GM23338 (cell line): ENCODE data around the gene THY1. TPM values are rescaled to one million over a fixed set of nuclear protein-coding genes. Genes with fewer than 3 reads are reported as not detected.

ENCODE experiments used
- ATAC-seq: fragments of 200-7000 bp; cut with Tn5 transposase; 3 replicates; pipeline ENCODE4 v1.9.1; 2020
- DNase-seq: peaks from one replicate; pipeline ENCODE4 v3.0.0-alpha.2; 2015; ENCODE audit warnings: low spot score
- H2AFZ ChIP-seq: fragments of 200-600 bp; sonication (generic); 2 replicates; pipeline ENCODE4 v1.8.0; 2016; ENCODE audit warnings: antibody characterized with exemption, mild to moderate bottlenecking, moderate library complexity
- H3F3A ChIP-seq: fragments of 200-600 bp; sonication (generic); replicated peaks from 2 replicates; pipeline ENCODE4 v1.8.0; 2017; ENCODE audit warnings: antibody characterized with exemption, mixed run types, low read depth
- H3K27ac ChIP-seq: fragments of 200-600 bp; sonication (generic); 2 replicates; pipeline ENCODE4 v1.6.1; 2016; ENCODE audit warnings: low read depth
- H3K27me3 ChIP-seq: fragments of 200-600 bp; sonication (generic); 2 replicates; pipeline ENCODE4 v1.8.0; 2016; ENCODE audit warnings: mild to moderate bottlenecking, mixed run types, moderate library complexity; ENCODE audit not compliant: insufficient read depth
- H3K36me3 ChIP-seq: fragments of 200-600 bp; sonication (generic); 2 replicates; pipeline ENCODE4 v1.8.0; 2016; ENCODE audit warnings: mild to moderate bottlenecking; ENCODE audit not compliant: insufficient read depth
- H3K4me1 ChIP-seq: fragments of 200-600 bp; sonication (generic); 2 replicates; pipeline ENCODE4 v1.8.0; 2016; ENCODE audit warnings: mild to moderate bottlenecking, moderate library complexity; ENCODE audit not compliant: insufficient read depth
- H3K4me2 ChIP-seq: fragments of 200-600 bp; sonication (generic); 2 replicates; pipeline ENCODE4 v1.7.1; 2017; ENCODE audit warnings: mixed run types
- H3K4me3 ChIP-seq: fragments of 200-600 bp; sonication (generic); 2 replicates; pipeline ENCODE4 v1.6.1; 2016; ENCODE audit warnings: mixed run types
- H3K79me2 ChIP-seq: fragments of 200-600 bp; sonication (generic); replicated peaks from 2 replicates; pipeline ENCODE4 v1.8.0; 2017; ENCODE audit warnings: mild to moderate bottlenecking; ENCODE audit not compliant: insufficient read depth
- H3K9me2 ChIP-seq: fragments of 200-600 bp; sonication (generic); 2 replicates; pipeline ENCODE4 v1.8.0; 2017; ENCODE audit not compliant: insufficient read depth
- H4K20me1 ChIP-seq: fragments of 200-600 bp; sonication (generic); replicated peaks from 2 replicates; pipeline ENCODE4 v1.8.0; 2017; ENCODE audit warnings: mild to moderate bottlenecking; ENCODE audit not compliant: insufficient read depth
- H3K27ac Mint-ChIP-seq: 2 replicates; pipeline ENCODE4 v1.8.0; 2020; ENCODE audit warnings: inconsistent platforms, mild to moderate bottlenecking, moderate library complexity, mixed read lengths
- H3K27me3 Mint-ChIP-seq: 3 replicates; pipeline ENCODE4 v1.8.0; 2022; ENCODE audit warnings: low read depth, mild to moderate bottlenecking, moderate library complexity, mixed read lengths, inconsistent platforms; ENCODE audit not compliant: insufficient read depth, poor library complexity
- H3K36me3 Mint-ChIP-seq: 3 replicates; pipeline ENCODE4 v1.8.0; 2021; ENCODE audit warnings: low read depth, mild to moderate bottlenecking, inconsistent platforms, moderate library complexity, mixed read lengths
- H3K4me1 Mint-ChIP-seq: 3 replicates; pipeline ENCODE4 v1.8.0; 2020; ENCODE audit warnings: mild to moderate bottlenecking, inconsistent platforms, mixed read lengths
- H3K4me3 Mint-ChIP-seq: 3 replicates; pipeline ENCODE4 v1.8.0; 2021; ENCODE audit warnings: moderate library complexity, mild to moderate bottlenecking, inconsistent platforms, mixed read lengths
- H3K9me3 Mint-ChIP-seq: 3 replicates; pipeline ENCODE4 v1.8.0; 2020; ENCODE audit warnings: moderate library complexity, mild to moderate bottlenecking, inconsistent platforms, mixed read lengths
- EZH2 ChIP-seq: fragments of 200-600 bp; sonication (generic); IDR thresholded peaks from one replicate; pipeline ENCODE4 v1.8.0; 2017; ENCODE audit warnings: antibody characterized with exemption, mild to moderate bottlenecking, low read depth; ENCODE audit not compliant: unreplicated experiment
- EZH2phosphoT487 ChIP-seq: fragments of 200-600 bp; sonication (generic); IDR thresholded peaks from one replicate; pipeline ENCODE4 v1.8.1; 2018; ENCODE audit warnings: antibody characterized with exemption; ENCODE audit not compliant: unreplicated experiment
- JUNB ChIP-seq: IDR thresholded peaks from one replicate; pipeline ENCODE4 v1.6.1; 2016; ENCODE audit warnings: antibody characterized with exemption; ENCODE audit not compliant: unreplicated experiment
- NANOG ChIP-seq: IDR thresholded peaks from 2 replicates; pipeline ENCODE4 v1.6.1; 2016; ENCODE audit warnings: antibody characterized with exemption, borderline replicate concordance
- POLR2AphosphoS5 ChIP-seq: IDR thresholded peaks from 2 replicates; pipeline ENCODE4 v1.6.1; 2016; ENCODE audit warnings: antibody characterized with exemption, low read depth
- STAT1 ChIP-seq: IDR thresholded peaks from one replicate; pipeline ENCODE4 v1.6.1; 2016; ENCODE audit warnings: antibody characterized with exemption; ENCODE audit not compliant: unreplicated experiment
- ZNF331 ChIP-seq: fragments of 250-450 bp; sonication (Bioruptor Pico); IDR thresholded peaks from 2 replicates; pipeline ENCODE4 v1.5.0; 2020; ENCODE audit warnings: low read depth, mild to moderate bottlenecking, moderate library complexity
- polyA plus RNA-seq: library from polyadenylated mRNA; unstranded; fragments of >200 nt; fragmentation: Nextera tagmentation; extraction: Ambion mirVana; gene quantifications from 2 replicates; pipeline ENCODE4 v1.2.1, GENCODE V29; 2016
- total RNA-seq: library from RNA; depleted of rRNA; stranded (reverse); fragments of >200 nt; shearing (Covaris generic); gene quantifications from 2 replicates; pipeline ENCODE4 v1.2.3, GENCODE V29; 2014
- TF ChIP-seq, protein P1 (sequence below): IDR thresholded peaks from 2 replicates; pipeline ENCODE4 v1.6.1; 2016; ENCODE audit warnings: antibody characterized with exemption
- TF ChIP-seq, protein P2 (sequence below), 2 experiments: fragments of 200-600 bp in 1 of 2; sonication (generic) in 1 of 2; conservative IDR thresholded peaks; 2 replicates each; pipeline versions ENCODE4 v1.5.1 to v1.6.1; 2016 to 2017; ENCODE audit warnings: antibody characterized with exemption in 2 of 2, low read depth in 2 of 2, mild to moderate bottlenecking in 2 of 2, moderate library complexity in 1 of 2
- TF ChIP-seq, protein P3 (sequence below): fragments of 250-450 bp; sonication (Bioruptor Pico); IDR thresholded peaks from 2 replicates; pipeline ENCODE4 v1.5.0; 2020; ENCODE audit warnings: mild to moderate bottlenecking, moderate library complexity

THY1 gene
- total and polyA plus RNA-seq, 2 experiments from 2014 or later: 490 to 597 TPM

DNA sequence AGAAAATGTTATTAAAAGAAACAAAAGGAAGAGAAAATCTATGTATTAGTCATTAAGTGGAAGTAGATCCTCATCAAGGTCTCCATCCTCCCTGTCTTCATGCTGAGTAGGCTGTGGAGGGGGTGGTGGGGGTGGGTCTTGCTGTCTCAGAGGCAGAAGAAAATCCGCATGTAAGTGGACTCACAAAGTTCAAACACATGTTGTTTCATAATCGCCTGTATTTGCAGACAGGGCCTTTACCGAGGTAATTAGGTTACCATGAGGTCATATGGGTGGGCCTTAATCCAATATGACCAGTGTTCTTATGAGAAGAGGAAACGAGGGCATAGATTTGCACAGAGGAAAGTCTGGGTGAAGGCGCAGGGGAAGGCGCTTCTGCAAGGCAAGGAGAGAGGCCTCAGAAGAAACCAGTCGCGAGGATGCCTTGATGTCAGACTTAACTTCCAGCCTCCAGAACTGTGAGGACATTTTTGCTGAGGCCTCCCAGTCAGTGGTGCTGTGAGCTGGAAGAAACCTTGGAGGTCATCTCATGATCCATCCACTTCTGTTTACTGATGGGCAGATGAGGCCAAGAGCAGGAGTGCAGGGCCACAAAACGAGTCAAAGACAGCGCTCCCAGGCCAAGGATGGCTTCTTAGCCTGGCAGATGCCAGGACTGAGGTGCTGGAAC is 49.3 kb upstream of the THY1 start:
- no peaks in the 10 kb centered on the region; the same call in 1 of the 2 replicates for H3K4me1 ChIP-seq
- H3K27ac ChIP-seq: no peak overlapping the region
- H3K9me2 ChIP-seq: no peaks in the 10 kb centered on the region
- H3K4me3 ChIP-seq: no peak overlapping the region
- TF ChIP-seq EZH2: no peak
- TF ChIP-seq NANOG: no peak
- TF ChIP-seq POLR2AphosphoS5: no peak
- TF ChIP-seq, protein P1, sequence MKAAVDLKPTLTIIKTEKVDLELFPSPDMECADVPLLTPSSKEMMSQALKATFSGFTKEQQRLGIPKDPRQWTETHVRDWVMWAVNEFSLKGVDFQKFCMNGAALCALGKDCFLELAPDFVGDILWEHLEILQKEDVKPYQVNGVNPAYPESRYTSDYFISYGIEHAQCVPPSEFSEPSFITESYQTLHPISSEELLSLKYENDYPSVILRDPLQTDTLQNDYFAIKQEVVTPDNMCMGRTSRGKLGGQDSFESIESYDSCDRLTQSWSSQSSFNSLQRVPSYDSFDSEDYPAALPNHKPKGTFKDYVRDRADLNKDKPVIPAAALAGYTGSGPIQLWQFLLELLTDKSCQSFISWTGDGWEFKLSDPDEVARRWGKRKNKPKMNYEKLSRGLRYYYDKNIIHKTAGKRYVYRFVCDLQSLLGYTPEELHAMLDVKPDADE: no peak
- TF ChIP-seq, protein P2, sequence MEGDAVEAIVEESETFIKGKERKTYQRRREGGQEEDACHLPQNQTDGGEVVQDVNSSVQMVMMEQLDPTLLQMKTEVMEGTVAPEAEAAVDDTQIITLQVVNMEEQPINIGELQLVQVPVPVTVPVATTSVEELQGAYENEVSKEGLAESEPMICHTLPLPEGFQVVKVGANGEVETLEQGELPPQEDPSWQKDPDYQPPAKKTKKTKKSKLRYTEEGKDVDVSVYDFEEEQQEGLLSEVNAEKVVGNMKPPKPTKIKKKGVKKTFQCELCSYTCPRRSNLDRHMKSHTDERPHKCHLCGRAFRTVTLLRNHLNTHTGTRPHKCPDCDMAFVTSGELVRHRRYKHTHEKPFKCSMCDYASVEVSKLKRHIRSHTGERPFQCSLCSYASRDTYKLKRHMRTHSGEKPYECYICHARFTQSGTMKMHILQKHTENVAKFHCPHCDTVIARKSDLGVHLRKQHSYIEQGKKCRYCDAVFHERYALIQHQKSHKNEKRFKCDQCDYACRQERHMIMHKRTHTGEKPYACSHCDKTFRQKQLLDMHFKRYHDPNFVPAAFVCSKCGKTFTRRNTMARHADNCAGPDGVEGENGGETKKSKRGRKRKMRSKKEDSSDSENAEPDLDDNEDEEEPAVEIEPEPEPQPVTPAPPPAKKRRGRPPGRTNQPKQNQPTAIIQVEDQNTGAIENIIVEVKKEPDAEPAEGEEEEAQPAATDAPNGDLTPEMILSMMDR (conservative IDR thresholded peaks at IDR 0.05; ENCODE audit: low read depth in 2 of 2): no peak
- Mint-ChIP-seq H3K4me3 (no peak overlapping the region), H3K27ac (no peak overlapping the region), H3K27me3 (peaks cover 10% of the 10 kb centered on the region), H3K9me3 (no peaks in the 10 kb centered on the region), H3K36me3 (no peaks in the 10 kb centered on the region), H3K4me1 (peaks cover 17% of the 10 kb centered on the region)
- no peaks in the 10 kb centered on the region for H3K36me3 ChIP-seq
- H2AFZ ChIP-seq: no peak overlapping the region
- no peaks in the 10 kb centered on the region for H3K79me2 ChIP-seq
- no peaks in the 10 kb centered on the region for H4K20me1 ChIP-seq
- H3K27me3 ChIP-seq: no peaks in the 10 kb centered on the region
- no peaks in the 10 kb centered on the region for H3F3A ChIP-seq
- H3K4me2 ChIP-seq: no peak overlapping the region
- ATAC-seq (no peak), DNase-seq (no peak)

DNA sequence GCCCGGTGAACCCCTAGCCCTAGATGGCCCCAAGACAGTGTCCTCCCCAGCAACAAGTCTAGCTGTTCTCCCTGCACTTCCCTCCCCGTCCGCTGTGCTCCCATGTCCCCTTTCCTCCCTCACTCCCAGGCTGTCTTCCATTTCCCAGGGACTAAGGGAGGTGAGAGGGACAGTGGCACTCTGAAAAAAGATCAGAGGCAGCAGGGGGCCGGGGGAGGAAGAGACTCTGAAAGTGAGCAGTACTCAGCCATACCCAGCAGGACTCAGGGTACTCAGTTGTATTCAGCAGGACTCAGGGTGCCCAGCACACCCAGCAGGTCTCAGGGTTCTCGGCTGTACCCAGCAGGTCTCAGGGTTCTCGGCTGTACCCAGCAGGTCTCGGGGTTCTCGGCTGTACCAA is 48.4 kb upstream of the THY1 start:
- H3F3A ChIP-seq: no peaks in the 10 kb centered on the region
- H3K27ac Mint-ChIP-seq: no peak overlapping the region
- H3K4me3 Mint-ChIP-seq: no peak overlapping the region
- H3K9me3 Mint-ChIP-seq: no peaks in the 10 kb centered on the region
- no peak overlapping the region for H3K4me2 ChIP-seq
- H2AFZ ChIP-seq: no peak overlapping the region
- H3K4me1 Mint-ChIP-seq: peaks cover 15% of the 10 kb centered on the region
- peaks cover 4% of the 10 kb centered on the region for H3K27me3 Mint-ChIP-seq
- H3K79me2 ChIP-seq: no peaks in the 10 kb centered on the region
- no peak overlapping the region for H3K4me3 ChIP-seq
- TF ChIP-seq JUNB (no peak), STAT1 (no peak), EZH2phosphoT487 (no peak), ZNF331 (CRISPR knock-in tag) (no peak)
- TF ChIP-seq, protein P2 (conservative IDR thresholded peaks at IDR 0.05; ENCODE audit: low read depth in 2 of 2): 0 out of 4 replicates have a peak, but pooled peaks of 1 of the 2 experiments have one; percentile 10
- TF ChIP-seq, protein P3, sequence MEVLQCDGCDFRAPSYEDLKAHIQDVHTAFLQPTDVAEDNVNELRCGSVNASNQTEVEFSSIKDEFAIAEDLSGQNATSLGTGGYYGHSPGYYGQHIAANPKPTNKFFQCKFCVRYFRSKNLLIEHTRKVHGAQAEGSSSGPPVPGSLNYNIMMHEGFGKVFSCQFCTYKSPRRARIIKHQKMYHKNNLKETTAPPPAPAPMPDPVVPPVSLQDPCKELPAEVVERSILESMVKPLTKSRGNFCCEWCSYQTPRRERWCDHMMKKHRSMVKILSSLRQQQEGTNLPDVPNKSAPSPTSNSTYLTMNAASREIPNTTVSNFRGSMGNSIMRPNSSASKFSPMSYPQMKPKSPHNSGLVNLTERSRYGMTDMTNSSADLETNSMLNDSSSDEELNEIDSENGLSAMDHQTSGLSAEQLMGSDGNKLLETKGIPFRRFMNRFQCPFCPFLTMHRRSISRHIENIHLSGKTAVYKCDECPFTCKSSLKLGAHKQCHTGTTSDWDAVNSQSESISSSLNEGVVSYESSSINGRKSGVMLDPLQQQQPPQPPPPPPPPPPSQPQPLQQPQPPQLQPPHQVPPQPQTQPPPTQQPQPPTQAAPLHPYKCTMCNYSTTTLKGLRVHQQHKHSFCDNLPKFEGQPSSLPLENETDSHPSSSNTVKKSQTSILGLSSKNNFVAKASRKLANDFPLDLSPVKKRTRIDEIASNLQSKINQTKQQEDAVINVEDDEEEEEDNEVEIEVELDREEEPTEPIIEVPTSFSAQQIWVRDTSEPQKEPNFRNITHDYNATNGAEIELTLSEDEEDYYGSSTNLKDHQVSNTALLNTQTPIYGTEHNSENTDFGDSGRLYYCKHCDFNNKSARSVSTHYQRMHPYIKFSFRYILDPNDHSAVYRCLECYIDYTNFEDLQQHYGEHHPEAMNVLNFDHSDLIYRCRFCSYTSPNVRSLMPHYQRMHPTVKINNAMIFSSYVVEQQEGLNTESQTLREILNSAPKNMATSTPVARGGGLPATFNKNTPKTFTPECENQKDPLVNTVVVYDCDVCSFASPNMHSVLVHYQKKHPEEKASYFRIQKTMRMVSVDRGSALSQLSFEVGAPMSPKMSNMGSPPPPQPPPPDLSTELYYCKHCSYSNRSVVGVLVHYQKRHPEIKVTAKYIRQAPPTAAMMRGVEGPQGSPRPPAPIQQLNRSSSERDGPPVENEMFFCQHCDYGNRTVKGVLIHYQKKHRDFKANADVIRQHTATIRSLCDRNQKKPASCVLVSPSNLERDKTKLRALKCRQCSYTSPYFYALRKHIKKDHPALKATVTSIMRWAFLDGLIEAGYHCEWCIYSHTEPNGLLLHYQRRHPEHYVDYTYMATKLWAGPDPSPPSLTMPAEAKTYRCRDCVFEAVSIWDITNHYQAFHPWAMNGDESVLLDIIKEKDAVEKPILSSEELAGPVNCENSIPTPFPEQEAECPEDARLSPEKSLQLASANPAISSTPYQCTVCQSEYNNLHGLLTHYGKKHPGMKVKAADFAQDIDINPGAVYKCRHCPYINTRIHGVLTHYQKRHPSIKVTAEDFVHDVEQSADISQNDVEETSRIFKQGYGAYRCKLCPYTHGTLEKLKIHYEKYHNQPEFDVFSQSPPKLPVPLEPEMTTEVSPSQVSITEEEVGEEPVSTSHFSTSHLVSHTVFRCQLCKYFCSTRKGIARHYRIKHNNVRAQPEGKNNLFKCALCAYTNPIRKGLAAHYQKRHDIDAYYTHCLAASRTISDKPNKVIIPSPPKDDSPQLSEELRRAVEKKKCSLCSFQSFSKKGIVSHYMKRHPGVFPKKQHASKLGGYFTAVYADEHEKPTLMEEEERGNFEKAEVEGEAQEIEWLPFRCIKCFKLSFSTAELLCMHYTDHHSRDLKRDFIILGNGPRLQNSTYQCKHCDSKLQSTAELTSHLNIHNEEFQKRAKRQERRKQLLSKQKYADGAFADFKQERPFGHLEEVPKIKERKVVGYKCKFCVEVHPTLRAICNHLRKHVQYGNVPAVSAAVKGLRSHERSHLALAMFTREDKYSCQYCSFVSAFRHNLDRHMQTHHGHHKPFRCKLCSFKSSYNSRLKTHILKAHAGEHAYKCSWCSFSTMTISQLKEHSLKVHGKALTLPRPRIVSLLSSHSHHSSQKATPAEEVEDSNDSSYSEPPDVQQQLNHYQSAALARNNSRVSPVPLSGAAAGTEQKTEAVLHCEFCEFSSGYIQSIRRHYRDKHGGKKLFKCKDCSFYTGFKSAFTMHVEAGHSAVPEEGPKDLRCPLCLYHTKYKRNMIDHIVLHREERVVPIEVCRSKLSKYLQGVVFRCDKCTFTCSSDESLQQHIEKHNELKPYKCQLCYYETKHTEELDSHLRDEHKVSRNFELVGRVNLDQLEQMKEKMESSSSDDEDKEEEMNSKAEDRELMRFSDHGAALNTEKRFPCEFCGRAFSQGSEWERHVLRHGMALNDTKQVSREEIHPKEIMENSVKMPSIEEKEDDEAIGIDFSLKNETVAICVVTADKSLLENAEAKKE: no peak
- peak; percentile 41 for DNase-seq
- H4K20me1 ChIP-seq: no peaks in the 10 kb centered on the region
- H3K4me1 ChIP-seq: no peaks in the 10 kb centered on the region; the same call in 1 of the 2 replicates
- peak; percentile 61 for ATAC-seq
- H3K27me3 ChIP-seq: no peaks in the 10 kb centered on the region
- no peak overlapping the region for H3K27ac ChIP-seq
- H3K36me3 ChIP-seq: no peaks in the 10 kb centered on the region
- no peaks in the 10 kb centered on the region for H3K36me3 Mint-ChIP-seq
- H3K9me2 ChIP-seq: no peaks in the 10 kb centered on the region
